K562 (cell line): ENCODE measurements around the gene NNAT.

Source experiments
- CHCHD3 ChIP-seq: fragments of 250-450 bp; sonication (Bioruptor Pico); IDR thresholded peaks from 2 replicates; pipeline ENCODE4 v2.1.2; 2022; ENCODE audit warnings: mild to moderate bottlenecking
- CHD4 ChIP-seq: fragments of 200-600 bp; sonication (generic); IDR thresholded peaks from 3 replicates; pipeline ENCODE4 v1.6.1; 2012; ENCODE audit warnings: low read depth, mild to moderate bottlenecking, mixed read lengths, low read length, inconsistent platforms; ENCODE audit not compliant: insufficient read depth, insufficient replicate concordance, poor library complexity, severe bottlenecking
- CTCF ChIP-seq, 3 experiments: IDR thresholded peaks in 2 of 3; conservative IDR thresholded peaks in 1 of 3; 2 replicates each; pipeline ENCODE4 v1.5.1; 2011 to 2012; ENCODE audit warnings: low read length in 3 of 3, mild to moderate bottlenecking in 3 of 3, control low read depth in 2 of 3, improper control_type of control experiment in 1 of 3, inconsistent platforms in 1 of 3, low read depth in 1 of 3, mixed read lengths in 1 of 3, moderate library complexity in 1 of 3; ENCODE audit not compliant: insufficient read depth in 2 of 3
- MXD1 ChIP-seq: fragments of 250-450 bp; sonication (Bioruptor Pico); IDR thresholded peaks from 2 replicates; pipeline ENCODE4 v1.8.0; 2021; ENCODE audit warnings: borderline replicate concordance, mild to moderate bottlenecking, moderate library complexity; ENCODE audit not compliant: poor library complexity, severe bottlenecking
- PHB ChIP-seq: fragments of 250-450 bp; sonication (Bioruptor Pico); IDR thresholded peaks from 2 replicates; pipeline ENCODE4 v1.5.0; 2021
- SMARCE1 ChIP-seq: fragments of 450-650 bp; IDR thresholded peaks from 2 replicates; pipeline ENCODE4 v1.7.1; 2016; ENCODE audit warnings: mild to moderate bottlenecking
- ZBTB43 ChIP-seq: sonication (generic); formaldehyde crosslinking; IDR thresholded peaks from 2 replicates; pipeline ENCODE4 v1.8.0; 2023; ENCODE audit warnings: mild to moderate bottlenecking, missing genetic modification reagents
- ZNF444 ChIP-seq: fragments of 250-450 bp; sonication (Bioruptor Pico); IDR thresholded peaks from 2 replicates; pipeline ENCODE4 v1.4.0; 2020; ENCODE audit warnings: mild to moderate bottlenecking, moderate library complexity
- ZSCAN29 ChIP-seq: fragments of 450-650 bp; IDR thresholded peaks from 2 replicates; pipeline ENCODE4 v1.6.1; 2017

GRCh38 chr20:37501940-37502339 lies 19.1 kb upstream of the NNAT start:
- TF ChIP-seq CHCHD3 (CRISPR knock-in tag) (no peak), ZSCAN29 (no peak), CHD4 (no peak), CTCF (IDR thresholded peaks at IDR 0.05 in 2 of 3, conservative IDR thresholded peaks at IDR 0.05 in 1 of 3; ENCODE audit: insufficient read depth in 2 of 3, low read depth in 1 of 3, low read length in 3 of 3) (0 out of 6 replicates have a peak, but pooled peaks of 2 of the 3 experiments have one; percentile 4 to 7), MXD1 (CRISPR knock-in tag) (no peak), SMARCE1 (no peak), PHB (CRISPR knock-in tag) (no peak), ZNF444 (no peak), ZBTB43 (CRISPR knock-in tag) (no peak)
